MM.1S (cell line): ENCODE measurements around the gene STX4.
"Not testable (repeated sequence)": the region's sequence is repeated elsewhere in the genome, so short reads cannot be mapped to it uniquely, and the experiment has no call there.

Experiments
- DNase-seq: peaks from one replicate; pipeline ENCODE4 v3.0.0-alpha.2; 2015
- H2AFZ ChIP-seq: fragments of 300-600 bp; sonication (generic); 2 replicates; pipeline ENCODE4 v1.6.0; 2016; ENCODE audit warnings: antibody characterized with exemption, low read length
- H3F3A ChIP-seq: fragments of 300-600 bp; sonication (generic); 2 replicates; pipeline ENCODE4 v1.6.1; 2016; ENCODE audit warnings: mild to moderate bottlenecking, antibody characterized with exemption, low read length, moderate library complexity, mixed read lengths; ENCODE audit not compliant: insufficient read depth
- H3K27ac ChIP-seq: fragments of 300-600 bp; sonication (generic); 2 replicates; pipeline ENCODE4 v1.5.1; 2016; ENCODE audit warnings: mild to moderate bottlenecking, low read length
- H3K27me3 ChIP-seq: fragments of 300-600 bp; sonication (generic); replicated peaks from 2 replicates; pipeline ENCODE4 v1.6.0; 2016; ENCODE audit warnings: low read length; ENCODE audit not compliant: insufficient read depth
- H3K36me3 ChIP-seq: fragments of 300-600 bp; sonication (generic); replicated peaks from 2 replicates; pipeline ENCODE4 v1.6.1; 2016; ENCODE audit warnings: mild to moderate bottlenecking, low read length, mixed read lengths; ENCODE audit not compliant: insufficient read depth
- H3K4me1 ChIP-seq: fragments of 300-600 bp; sonication (generic); 2 replicates; pipeline ENCODE4 v1.6.1; 2016; ENCODE audit warnings: low read length, mixed read lengths
- H3K4me2 ChIP-seq: fragments of 300-600 bp; sonication (generic); 2 replicates; pipeline ENCODE4 v1.6.0; 2016; ENCODE audit warnings: low read depth, low read length
- H3K4me3 ChIP-seq: fragments of 300-600 bp; sonication (generic); 2 replicates; pipeline ENCODE4 v1.5.1; 2016; ENCODE audit warnings: low read length, mixed read lengths
- H3K79me2 ChIP-seq: fragments of 300-600 bp; sonication (generic); 2 replicates; pipeline ENCODE4 v1.6.1; 2016; ENCODE audit warnings: mixed run types, low read length, mixed read lengths
- H3K9ac ChIP-seq: fragments of 300-600 bp; sonication (generic); 2 replicates; pipeline ENCODE4 v1.6.1; 2016; ENCODE audit warnings: low read length, mixed read lengths
- H3K9me2 ChIP-seq: fragments of 300-600 bp; sonication (generic); replicated peaks from 2 replicates; pipeline ENCODE4 v1.6.1; 2016; ENCODE audit warnings: mild to moderate bottlenecking, low read length, mixed read lengths; ENCODE audit not compliant: insufficient read depth
- H3K9me3 ChIP-seq: fragments of 300-600 bp; sonication (generic); replicated peaks from 2 replicates; pipeline ENCODE4 v1.6.1; 2016; ENCODE audit warnings: mild to moderate bottlenecking, low read length, mixed read lengths; ENCODE audit not compliant: insufficient read depth
- H4K20me1 ChIP-seq: fragments of 300-600 bp; sonication (generic); 2 replicates; pipeline ENCODE4 v1.6.1; 2016; ENCODE audit warnings: mild to moderate bottlenecking, low read length, moderate library complexity, mixed read lengths; ENCODE audit not compliant: insufficient read depth
- EZH2 ChIP-seq: fragments of 300-600 bp; sonication (generic); optimal IDR thresholded peaks from 2 replicates; pipeline ENCODE3; 2017; ENCODE audit warnings: low read depth, mild to moderate bottlenecking, antibody characterized with exemption, low read length, mixed read lengths
- EZH2phosphoT487 ChIP-seq: fragments of 300-600 bp; sonication (generic); IDR thresholded peaks from 2 replicates; pipeline ENCODE4 v1.6.1; 2018; ENCODE audit warnings: antibody characterized with exemption, low read length
- TF ChIP-seq, protein P1 (sequence below): fragments of 300-600 bp; sonication (generic); IDR thresholded peaks from 2 replicates; pipeline ENCODE4 v1.5.1; 2016; ENCODE audit warnings: antibody characterized with exemption, low read length, mixed read lengths

STX4 gene

DNA sequence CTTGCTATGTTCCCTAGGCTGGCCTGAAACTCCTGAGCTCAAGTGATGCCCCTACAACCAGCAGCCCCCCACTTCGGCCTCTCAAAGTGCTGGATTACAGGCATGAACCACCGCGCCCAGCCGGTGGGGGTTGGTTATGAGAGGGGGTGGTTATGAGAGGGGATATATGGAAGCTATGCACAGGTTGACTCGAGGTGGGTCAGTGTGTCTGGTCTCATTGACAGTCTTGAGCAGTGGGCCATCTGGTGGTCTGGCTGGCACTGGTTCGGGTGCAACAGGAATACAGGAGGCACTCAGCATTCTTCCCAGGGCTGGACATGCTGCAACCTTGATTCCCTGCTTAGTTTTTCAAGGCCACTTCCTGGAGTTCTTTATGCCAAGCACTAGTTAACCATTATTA is 17.3 kb upstream of the STX4 start:
- Histone ChIP-seq H3F3A (no peaks in the 10 kb centered on the region), H4K20me1 (no peaks in the 10 kb centered on the region), H3K9me2 (no peaks in the 10 kb centered on the region), H3K4me1 (no peaks in the 10 kb centered on the region), H3K9ac (no peak overlapping the region), H3K9me3 (no peaks in the 10 kb centered on the region), H3K79me2 (no peaks in the 10 kb centered on the region), H3K27ac (no peak overlapping the region), H3K4me2 (no peak overlapping the region), H3K27me3 (peaks cover 24% of the 10 kb centered on the region), H3K4me3 (no peak overlapping the region), H3K36me3 (no peaks in the 10 kb centered on the region), H2AFZ (no peak overlapping the region)
- no peak for DNase-seq
- TF ChIP-seq EZH2phosphoT487, result no peak
- no peak for TF ChIP-seq EZH2
- TF ChIP-seq, protein P1, sequence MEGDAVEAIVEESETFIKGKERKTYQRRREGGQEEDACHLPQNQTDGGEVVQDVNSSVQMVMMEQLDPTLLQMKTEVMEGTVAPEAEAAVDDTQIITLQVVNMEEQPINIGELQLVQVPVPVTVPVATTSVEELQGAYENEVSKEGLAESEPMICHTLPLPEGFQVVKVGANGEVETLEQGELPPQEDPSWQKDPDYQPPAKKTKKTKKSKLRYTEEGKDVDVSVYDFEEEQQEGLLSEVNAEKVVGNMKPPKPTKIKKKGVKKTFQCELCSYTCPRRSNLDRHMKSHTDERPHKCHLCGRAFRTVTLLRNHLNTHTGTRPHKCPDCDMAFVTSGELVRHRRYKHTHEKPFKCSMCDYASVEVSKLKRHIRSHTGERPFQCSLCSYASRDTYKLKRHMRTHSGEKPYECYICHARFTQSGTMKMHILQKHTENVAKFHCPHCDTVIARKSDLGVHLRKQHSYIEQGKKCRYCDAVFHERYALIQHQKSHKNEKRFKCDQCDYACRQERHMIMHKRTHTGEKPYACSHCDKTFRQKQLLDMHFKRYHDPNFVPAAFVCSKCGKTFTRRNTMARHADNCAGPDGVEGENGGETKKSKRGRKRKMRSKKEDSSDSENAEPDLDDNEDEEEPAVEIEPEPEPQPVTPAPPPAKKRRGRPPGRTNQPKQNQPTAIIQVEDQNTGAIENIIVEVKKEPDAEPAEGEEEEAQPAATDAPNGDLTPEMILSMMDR, result no peak

GRCh38 chr16:31017756-31018155 is 15.6 kb upstream of the STX4 start:
- H2AFZ ChIP-seq, H3K9me2 ChIP-seq, H3K9ac ChIP-seq, H3K79me2 ChIP-seq, H3K4me3 ChIP-seq, H3K9me3 ChIP-seq, H3K4me1 ChIP-seq, H3F3A ChIP-seq, H3K27me3 ChIP-seq, H3K27ac ChIP-seq, H4K20me1 ChIP-seq, H3K4me2 ChIP-seq, H3K36me3 ChIP-seq, DNase-seq: not testable (repeated sequence)

- no peaks in the 10 kb centered on the region for H3K9me3 ChIP-seq
- H3K27ac ChIP-seq, result no peak overlapping the region
- H3F3A ChIP-seq, result no peaks in the 10 kb centered on the region
- no peaks in the 10 kb centered on the region for H3K36me3 ChIP-seq
- no peaks in the 10 kb centered on the region for H4K20me1 ChIP-seq
- H3K4me3 ChIP-seq, result no peak overlapping the region
- no peak overlapping the region for H3K9ac ChIP-seq
- H3K4me2 ChIP-seq, result no peak overlapping the region
- no peak for DNase-seq
- no peaks in the 10 kb centered on the region for H3K79me2 ChIP-seq
- no peak overlapping the region for H2AFZ ChIP-seq
- no peaks in the 10 kb centered on the region; the same call in 1 of the 2 replicates for H3K27me3 ChIP-seq
- peaks cover 5% of the 10 kb centered on the region; the same call in 1 of the 2 replicates for H3K4me1 ChIP-seq
- TF ChIP-seq EZH2 (no peak), EZH2phosphoT487 (no peak)
- TF ChIP-seq, protein P1, result no peak
- H3K9me2 ChIP-seq, result no peaks in the 10 kb centered on the region
These were observed 12.8 kb upstream of the STX4 start for GRCh38 chr16:31020536-31020935.

DNA sequence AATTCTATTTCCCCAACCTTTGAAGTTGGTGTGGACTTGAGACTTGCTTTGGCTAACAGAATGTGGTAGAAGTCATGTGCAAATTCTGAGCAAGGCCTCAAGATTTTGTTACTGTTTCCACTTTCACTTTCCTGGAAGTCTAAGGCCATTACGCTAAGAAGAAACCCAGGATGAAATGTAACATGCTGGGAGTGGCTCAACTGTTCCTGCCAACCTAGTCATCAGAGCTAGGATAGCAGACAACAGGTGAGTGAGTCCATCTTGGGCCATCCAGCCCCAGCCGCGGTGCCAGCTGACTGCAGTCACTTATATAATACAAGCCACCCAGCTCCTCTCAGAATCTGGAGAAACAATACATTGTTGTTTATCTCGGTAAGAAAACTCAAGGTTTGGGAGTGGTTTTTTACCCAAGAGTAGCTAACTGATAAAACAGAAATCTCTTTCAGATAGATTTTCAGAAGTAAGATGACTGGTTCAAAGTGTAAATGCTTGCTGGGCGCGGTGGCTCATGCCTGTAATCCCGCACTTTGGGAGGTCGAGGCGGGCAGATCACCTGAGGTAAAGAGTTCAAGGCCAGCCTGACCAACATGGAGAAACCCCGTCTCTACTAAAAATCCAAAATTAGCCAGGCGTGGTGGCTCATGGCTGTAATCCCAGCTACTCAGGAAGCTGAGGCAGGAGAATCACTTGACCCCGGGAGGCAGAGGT is 10.7 kb upstream of the STX4 start:
- Histone ChIP-seq H3K9me3 (no peaks in the 10 kb centered on the region), H2AFZ (no peak overlapping the region), H3K27ac (no peak overlapping the region), H3K27me3 (no peaks in the 10 kb centered on the region), H4K20me1 (no peaks in the 10 kb centered on the region), H3K4me2 (no peak overlapping the region), H3K9ac (no peak overlapping the region), H3K79me2 (no peaks in the 10 kb centered on the region), H3K36me3 (no peaks in the 10 kb centered on the region), H3K9me2 (no peaks in the 10 kb centered on the region), H3K4me3 (no peak overlapping the region), H3K4me1 (peaks cover 5% of the 10 kb centered on the region; the same call in 1 of the 2 replicates), H3F3A (no peaks in the 10 kb centered on the region)
- DNase-seq, result no peak
- no peak for TF ChIP-seq EZH2phosphoT487
- TF ChIP-seq, protein P1, result no peak
- no peak for TF ChIP-seq EZH2
